Heart right ventricle (tissue), 16 donors: ENCODE results near the gene PRKAA1. TPM values are rescaled to one million over a fixed set of nuclear protein-coding genes. Genes with fewer than 3 reads are reported as not detected.

Source experiments
- ATAC-seq, 8 donors: fragments of 200-7000 bp; cut with Tn5 transposase; one replicate each; pipeline ENCODE4 v1.9.1; 2020; ENCODE audit warnings: mild to moderate bottlenecking in 8 of 8, moderate library complexity in 8 of 8, moderate number of reproducible peaks in 1 of 8
- DNase-seq, 2 donors: peaks; one replicate each; pipeline ENCODE4 v3.0.0-alpha.2; 2020
- H3K27ac ChIP-seq, 10 donors: fragments of 200-600 bp; sonication (generic) in 2 of 10; one replicate each; pipeline versions ENCODE4 v1.5.0 to v1.8.0; 2020 to 2022; ENCODE audit warnings: mild to moderate bottlenecking in 3 of 10
- H3K27me3 ChIP-seq, 7 donors: fragments of 200-600 bp; one replicate each; pipeline ENCODE4 v1.8.0; 2021 to 2022; ENCODE audit warnings: mild to moderate bottlenecking in 2 of 7
- H3K36me3 ChIP-seq, 9 donors: fragments of 200-600 bp; sonication (generic) in 1 of 9; one replicate each; pipeline versions ENCODE4 v1.5.0 to v1.8.0; 2020 to 2022; ENCODE audit warnings: mild to moderate bottlenecking in 2 of 9
- H3K4me1 ChIP-seq, 9 donors: fragments of 200-600 bp; sonication (generic) in 1 of 9; one replicate each; pipeline versions ENCODE4 v1.5.0 to v1.8.0; 2020 to 2022; ENCODE audit warnings: mild to moderate bottlenecking in 4 of 9
- H3K4me3 ChIP-seq, 10 donors: fragments of 200-600 bp; sonication (generic) in 2 of 10; one replicate each; pipeline versions ENCODE4 v1.5.0 to v1.8.0; 2020 to 2022; ENCODE audit warnings: mild to moderate bottlenecking in 7 of 10, moderate library complexity in 2 of 10
- H3K9me3 ChIP-seq, 11 donors: fragments of 200-600 bp in 10 of 11; sonication (generic) in 2 of 11; one replicate each; pipeline versions ENCODE4 v1.5.0 to v1.8.0; 2013 to 2022; ENCODE audit warnings: mild to moderate bottlenecking in 2 of 11, control low read depth in 1 of 11, moderate library complexity in 1 of 11
- WGBS, 2 donors: extraction: QIAGEN DNeasy Blood & Tissue Kit; methylation state at CpG; one replicate each; pipeline ENCODE4 v1.1.7; 2013; ENCODE audit warnings: inconsistent platforms in 1 of 2; 5-methylcytosine and 5-hydroxymethylcytosine counted together
- intact Hi-C, 10 donors: fragments of 100-400 bp; cut with DNase I; formaldehyde crosslinking; loops; one replicate each; pipeline versions ENCODE4 v1.11.1 to v1.14.2; 2022
- polyA plus RNA-seq, 2 donors: library from polyadenylated mRNA; stranded (reverse); fragments of 200-250 nt; gene quantifications; one replicate each; pipeline ENCODE4 v1.2.3, GENCODE V29; 2013
- total RNA-seq, 10 donors: library from RNA; stranded (reverse); fragmentation: NEBNext Ultra II Directional in 3 of 10; extraction: Animal tissue kit (Norgen Biotek cat#: 25700) in 3 of 10; gene quantifications; one replicate each; pipeline versions ENCODE4 v1.2.1 to v1.2.4, GENCODE V29; 2021 to 2023
- TF ChIP-seq, protein P1 (sequence below), 9 donors: fragments of 200-600 bp; sonication (generic) in 2 of 9; IDR thresholded peaks; one replicate each; pipeline versions ENCODE4 v1.5.0 to v1.8.0; 2021 to 2022; ENCODE audit warnings: antibody characterized with exemption in 9 of 9, mild to moderate bottlenecking in 5 of 9, moderate library complexity in 1 of 9
- donor health status: Arrhythmogenic right ventricular cardiomyopathy.
- donor health status: ischemic (EF 13 %, LVEDD 7.1; RV severe dilation, severe dysfunction).
- donor health status: healthy with polysubstance abuse.
- donor health status: DM: no; HTN: yes; CAD: no.
- donor health status: DM: no; HTN: no; CAD: no.
- donor health status: ischemic (EF 25% LVEDD 6.9; RV normal size, moderate dysfunction).
- donor health status: ischemic (EF 25% LVEDD 5.7; RV mildly dilated, moderate dysfunction).
- donor health status: healthy.
- donor health status: DM: yes; HTN: yes; CAD: no.
- donor health status: Ischemic cardiomyopathy.
- donor health status: ischemic (EF 35%, LVEDD 5.7; RV mildly dilated, moderate dysfunction).
- donor health status: nonischemic (EF 11% LVEDD 7.7; RV severe dilation, severe dysfunction).
- donor health status: DM: yes; HTN: yes; CAD: no.
- donor health status: PGD.
- donor health status: ischemic (EF 29% LVEDD 5.4; RV normal size, mild dysfunction).
- donor health status: nonischemic (EF 23%, LVEDD 6.1; RV moderate dilation, normal function).

PRKAA1 gene
- total and polyA plus RNA-seq, 12 donors: 11.0 to 53.2 (median 41.2) TPM

DNA sequence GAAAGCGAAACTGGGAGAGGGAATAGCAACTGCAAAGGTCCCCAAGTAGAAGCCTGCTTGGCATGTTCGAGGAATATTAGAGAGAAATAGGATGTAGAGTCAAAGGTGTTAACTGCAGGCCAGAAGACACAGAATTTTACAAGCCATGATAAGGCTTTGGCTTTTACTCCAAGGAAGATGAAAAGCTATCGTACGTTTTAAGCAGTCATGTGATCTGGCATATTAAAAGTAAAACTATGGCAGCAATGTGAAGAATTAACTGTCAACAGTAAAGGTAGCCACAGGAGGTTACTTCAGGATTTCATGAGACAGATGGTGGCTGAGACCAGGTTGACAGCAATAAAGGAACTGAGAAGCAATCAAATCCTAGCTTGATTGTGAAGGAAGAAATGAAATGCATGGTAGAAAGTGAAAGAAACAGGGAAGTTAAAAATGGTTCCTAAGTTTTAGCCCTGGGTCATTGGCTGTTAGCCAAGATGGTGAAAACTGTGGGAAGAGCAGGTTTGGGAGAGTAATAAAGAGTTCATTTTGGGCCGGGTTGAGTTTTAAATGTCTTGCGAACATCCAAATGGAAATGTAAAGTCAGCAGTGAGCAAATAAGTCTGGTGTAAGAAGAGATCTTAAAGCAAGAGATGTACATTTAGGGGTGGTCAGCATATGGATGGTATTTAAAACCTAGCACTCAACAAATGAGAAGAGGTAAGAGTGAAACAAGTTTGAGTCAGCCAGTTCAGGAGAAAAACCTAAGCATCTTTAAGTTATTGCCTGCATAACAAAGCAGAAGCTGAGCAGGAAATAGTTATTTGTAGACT lies 22.1 kb downstream of the PRKAA1 start:
- 68 to 74% methylated on average over 6 of the region's 6 CpGs for WGBS, 2 donors
- no peaks in the 10 kb centered on the region for H3K9me3 ChIP-seq
- TF ChIP-seq, protein P1, sequence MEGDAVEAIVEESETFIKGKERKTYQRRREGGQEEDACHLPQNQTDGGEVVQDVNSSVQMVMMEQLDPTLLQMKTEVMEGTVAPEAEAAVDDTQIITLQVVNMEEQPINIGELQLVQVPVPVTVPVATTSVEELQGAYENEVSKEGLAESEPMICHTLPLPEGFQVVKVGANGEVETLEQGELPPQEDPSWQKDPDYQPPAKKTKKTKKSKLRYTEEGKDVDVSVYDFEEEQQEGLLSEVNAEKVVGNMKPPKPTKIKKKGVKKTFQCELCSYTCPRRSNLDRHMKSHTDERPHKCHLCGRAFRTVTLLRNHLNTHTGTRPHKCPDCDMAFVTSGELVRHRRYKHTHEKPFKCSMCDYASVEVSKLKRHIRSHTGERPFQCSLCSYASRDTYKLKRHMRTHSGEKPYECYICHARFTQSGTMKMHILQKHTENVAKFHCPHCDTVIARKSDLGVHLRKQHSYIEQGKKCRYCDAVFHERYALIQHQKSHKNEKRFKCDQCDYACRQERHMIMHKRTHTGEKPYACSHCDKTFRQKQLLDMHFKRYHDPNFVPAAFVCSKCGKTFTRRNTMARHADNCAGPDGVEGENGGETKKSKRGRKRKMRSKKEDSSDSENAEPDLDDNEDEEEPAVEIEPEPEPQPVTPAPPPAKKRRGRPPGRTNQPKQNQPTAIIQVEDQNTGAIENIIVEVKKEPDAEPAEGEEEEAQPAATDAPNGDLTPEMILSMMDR (IDR thresholded peaks at IDR 0.05): no peak
- H3K27ac ChIP-seq: no peak overlapping the region
- H3K4me3 ChIP-seq: no peak overlapping the region
- no peaks in the 10 kb centered on the region for H3K27me3 ChIP-seq
- intact Hi-C loops: no loop called here
- ATAC-seq (no peak), DNase-seq (no peak)
- peaks cover 0 to 30% (median 8%) of the 10 kb centered on the region in 9 donors for H3K4me1 ChIP-seq
- peaks cover 0 to 66% (median 21%) of the 10 kb centered on the region in 9 donors for H3K36me3 ChIP-seq

DNA sequence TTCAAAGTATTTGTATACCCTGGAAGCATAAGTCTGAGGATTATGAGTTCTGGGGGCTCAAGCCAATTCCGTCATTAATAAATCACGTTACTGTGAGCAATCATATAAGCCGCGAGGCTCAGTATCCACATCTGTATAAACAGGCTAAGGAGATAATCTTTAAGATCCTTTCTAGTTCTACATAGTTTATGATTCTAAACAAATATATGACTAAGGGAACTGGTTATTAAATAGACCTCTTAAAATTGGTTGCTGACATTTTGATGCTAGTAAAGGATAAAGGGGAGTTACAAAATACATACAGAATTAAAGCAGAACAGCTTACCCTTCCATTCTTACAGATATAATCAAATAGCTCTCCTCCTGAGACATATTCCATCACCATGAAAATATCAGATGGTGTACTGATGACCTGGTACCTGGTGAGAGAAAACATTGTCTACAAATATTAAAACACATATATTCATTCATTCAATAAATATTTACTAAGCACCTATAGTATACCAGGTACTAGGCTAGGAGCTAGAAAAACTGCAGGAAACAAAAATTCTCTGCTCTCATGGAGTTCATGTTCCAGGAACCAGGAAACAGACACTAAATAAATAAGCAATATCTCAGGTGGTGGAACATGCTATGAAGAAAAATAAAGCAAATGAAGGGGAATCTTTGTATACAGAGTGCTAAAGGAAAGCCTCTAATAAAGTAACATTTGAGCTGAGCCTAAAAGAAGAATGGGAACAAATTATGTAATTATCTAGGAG lies 22.9 kb downstream of the PRKAA1 start:
- DNase-seq (no peak), ATAC-seq (no peak)
- no peaks in the 10 kb centered on the region for H3K27me3 ChIP-seq
- peaks cover 0 to 23% (median 7%) of the 10 kb centered on the region in 9 donors for H3K4me1 ChIP-seq
- H3K4me3 ChIP-seq: no peak overlapping the region
- TF ChIP-seq, protein P1 (IDR thresholded peaks at IDR 0.05): no peak
- intact Hi-C loops: no loop called here
- 71 to 96% methylated on average over 4 of the region's 4 CpGs for WGBS, 2 donors
- no peaks in the 10 kb centered on the region for H3K9me3 ChIP-seq
- no peak overlapping the region for H3K27ac ChIP-seq
- H3K36me3 ChIP-seq: peaks cover 0 to 74% (median 21%) of the 10 kb centered on the region in 9 donors

DNA sequence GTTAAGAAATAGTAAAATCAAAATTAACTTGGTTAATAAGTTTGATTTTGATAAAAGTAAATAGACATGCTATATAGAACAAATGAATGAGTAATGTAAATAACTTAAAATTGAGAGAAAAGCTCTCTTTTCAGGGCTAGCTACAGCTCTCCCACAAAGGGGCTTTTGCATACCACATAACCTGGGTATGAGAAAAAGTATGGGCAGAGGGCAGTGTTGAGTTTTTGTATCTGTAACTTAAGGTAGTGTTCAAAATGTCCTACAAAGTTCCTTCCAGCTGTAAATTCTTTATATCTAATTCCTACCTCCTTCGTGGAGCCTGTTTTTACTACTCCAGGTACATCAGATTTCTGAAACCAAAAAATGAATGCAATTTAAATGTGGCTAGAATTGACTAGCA lies 23.6 kb downstream of the PRKAA1 start:
- H3K27ac ChIP-seq: no peak overlapping the region
- H3K36me3 ChIP-seq: peaks cover 0 to 80% (median 21%) of the 10 kb centered on the region in 9 donors
- TF ChIP-seq, protein P1 (IDR thresholded peaks at IDR 0.05): no peak
- WGBS, 2 donors: 94 to 97% methylated on average over 1 of the region's 1 CpG
- intact Hi-C loops: no loop called here
- H3K9me3 ChIP-seq: no peaks in the 10 kb centered on the region
- no peak overlapping the region for H3K4me3 ChIP-seq
- DNase-seq (no peak), ATAC-seq (no peak)
- H3K27me3 ChIP-seq: no peaks in the 10 kb centered on the region
- H3K4me1 ChIP-seq: peaks cover 0 to 18% (median 7%) of the 10 kb centered on the region in 9 donors

- Histone ChIP-seq H3K9me3 (no peaks in the 10 kb centered on the region), H3K4me3 (no peak overlapping the region), H3K4me1 (peaks cover 0 to 6% (median 1%) of the 10 kb centered on the region in 9 donors), H3K27ac (no peak overlapping the region), H3K27me3 (no peaks in the 10 kb centered on the region), H3K36me3 (peaks cover 0 to 98% (median 53%) of the 10 kb centered on the region in 9 donors)
- no peak for ATAC-seq
- DNase-seq: no peak
- TF ChIP-seq, protein P1 (IDR thresholded peaks at IDR 0.05): no peak
- intact Hi-C loops: no loop called here
- WGBS, 2 donors: 94 to 96% methylated on average over 5 of the region's 5 CpGs
Observed at GRCh38 chr5:40770764-40771163, 27.4 kb downstream of the PRKAA1 start.
